NCI-H1694 (cell line): ENCODE data around the gene TPP1.

Source experiments
- DNase-seq: peaks from one replicate; lab custom pipeline; 2025; lab: John Stamatoyannopoulos, UW

TPP1 gene

DNA sequence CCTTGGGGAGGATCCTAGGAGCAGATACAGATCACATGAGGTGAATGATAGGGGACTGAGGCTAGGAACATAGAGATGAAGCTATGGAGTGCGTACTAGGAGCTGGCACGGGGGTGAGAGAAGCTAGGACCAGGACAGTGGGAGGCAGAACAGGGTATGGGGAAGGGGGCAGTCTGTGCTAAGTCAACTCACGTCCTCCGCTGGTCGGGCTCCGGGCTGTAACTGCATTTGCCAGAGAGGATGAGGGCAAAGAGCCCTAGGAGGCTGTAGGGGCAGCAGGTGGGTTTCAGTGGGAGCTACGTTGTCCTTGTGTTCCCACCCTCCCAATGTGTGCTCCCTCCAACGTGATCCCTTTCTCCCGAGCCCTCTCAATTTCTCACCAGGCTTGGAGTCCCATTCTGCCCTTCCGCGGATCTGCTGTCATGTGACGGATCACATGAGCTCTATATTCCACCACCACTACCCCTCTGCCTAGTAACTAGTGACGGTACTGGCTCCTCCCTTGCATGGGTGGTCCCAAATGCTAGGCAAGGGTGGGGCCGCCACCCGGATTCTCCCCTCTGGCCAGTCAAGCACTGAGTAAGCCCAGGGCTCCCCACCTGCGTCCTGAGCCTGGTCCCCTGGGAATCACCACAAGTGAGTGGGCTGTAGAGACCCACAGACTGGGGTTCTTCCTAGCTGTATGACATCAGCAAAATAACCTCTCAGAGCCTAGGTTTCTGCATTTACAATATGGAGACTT lies at the start of gene TPP1:
TSS of gene TPP1 (minus strand) at position 419 of the 742 bp plus-strand sequence. CDS start at position 397, 22 bp downstream.
- DNase-seq, result peak; percentile 91

GRCh38 chr11:6667733-6668374 lies 48.6 kb upstream of the TPP1 start:
- no peak for DNase-seq

DNA sequence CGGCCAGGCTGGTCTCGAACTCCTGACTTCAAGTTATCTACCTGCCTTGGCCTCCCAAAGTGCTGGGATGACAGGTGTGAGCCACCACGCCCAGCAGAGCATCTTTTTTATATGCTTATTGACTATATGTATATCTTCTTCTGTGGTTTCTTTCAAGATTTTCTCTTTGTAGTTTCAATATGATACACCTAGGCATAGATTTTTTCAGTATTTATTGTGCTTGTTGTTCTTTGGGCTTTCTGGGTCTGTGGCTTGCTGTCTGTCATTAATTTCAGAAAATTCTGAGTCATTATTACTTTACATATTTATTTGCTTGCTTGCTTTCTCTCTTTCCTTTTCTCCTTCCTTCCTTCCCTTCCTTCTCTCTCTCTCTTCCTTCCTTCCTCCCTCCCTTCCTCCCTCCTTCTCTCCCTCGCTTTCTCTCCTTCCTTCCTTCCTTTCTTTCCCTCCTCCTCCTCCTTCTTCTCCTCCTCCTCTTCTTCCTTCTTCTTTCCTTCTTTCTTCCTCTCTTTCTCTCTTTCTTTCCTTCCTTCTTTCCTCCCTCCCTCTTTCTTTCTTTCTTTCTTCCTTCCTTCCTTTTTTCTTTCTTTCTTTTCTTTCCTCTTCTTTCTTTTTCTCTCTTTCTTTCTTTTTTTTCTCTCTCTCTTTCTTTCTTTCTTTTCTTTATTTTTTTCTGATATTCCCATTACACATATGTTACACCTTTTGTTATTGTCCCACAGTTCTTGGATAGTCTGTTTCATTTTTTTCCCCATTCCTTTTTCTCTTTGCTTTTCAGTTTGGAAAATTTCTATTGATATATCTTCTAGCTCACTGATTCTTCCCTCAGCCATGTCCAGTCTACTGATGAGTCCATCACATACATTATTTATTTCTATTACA lies 47.3 kb upstream of the TPP1 start:
- no peak for DNase-seq

DNA sequence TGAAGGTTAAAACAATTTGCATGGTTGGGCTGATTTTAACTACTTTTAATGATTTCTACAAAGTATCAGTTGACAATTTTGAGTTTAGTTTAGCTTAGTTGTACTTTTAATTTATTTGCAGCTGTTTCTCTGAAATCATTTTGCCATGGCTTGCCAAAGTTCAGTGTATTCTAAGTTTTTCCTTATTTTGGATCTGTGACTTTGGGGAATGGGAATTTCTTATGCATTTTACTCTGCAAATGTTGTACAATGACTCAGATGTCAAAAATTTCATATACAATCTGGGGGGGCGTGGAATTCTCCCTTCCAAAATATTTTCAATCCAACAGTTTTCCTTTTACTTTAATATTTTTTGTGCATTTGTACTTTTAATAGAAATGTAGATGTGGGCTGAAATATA lies 45.3 kb upstream of the TPP1 start:
- DNase-seq, result no peak

DNA sequence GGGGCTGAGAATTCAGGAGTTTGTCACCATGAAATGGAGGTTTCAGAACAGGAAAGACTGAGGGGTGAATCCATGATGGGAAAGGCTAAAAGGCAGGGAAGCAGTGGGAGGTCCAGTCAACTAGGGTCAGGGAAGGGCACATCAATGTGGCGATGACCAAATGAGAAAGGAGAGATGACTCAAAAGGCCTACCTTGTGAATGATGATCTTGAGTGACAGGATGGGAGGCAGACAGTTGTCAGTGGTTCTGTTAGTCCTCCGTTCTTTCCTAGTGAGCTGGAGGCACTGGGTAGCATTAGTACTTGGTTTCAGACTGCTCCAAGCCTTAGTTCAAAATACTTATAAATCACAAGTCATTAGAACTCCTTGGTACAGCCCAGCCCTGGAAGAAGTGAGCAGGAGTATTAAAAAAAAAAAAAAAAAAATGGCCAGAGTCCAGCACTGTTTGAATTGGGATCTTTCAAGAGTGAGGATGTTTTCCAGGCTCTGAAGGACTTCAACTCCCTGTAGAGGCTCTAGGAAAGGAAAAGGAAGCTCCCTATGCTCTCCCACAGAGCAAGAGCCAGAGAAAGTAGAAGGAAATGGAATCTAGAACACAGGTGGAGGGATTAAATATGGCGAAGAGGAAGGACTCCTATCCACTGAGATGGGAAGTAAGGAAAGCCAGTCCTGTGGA lies 44.7 kb upstream of the TPP1 start:
- no peak for DNase-seq

- DNase-seq, result no peak
These were observed 41.5 kb upstream of the TPP1 start for GRCh38 chr11:6660712-6661111.

DNA sequence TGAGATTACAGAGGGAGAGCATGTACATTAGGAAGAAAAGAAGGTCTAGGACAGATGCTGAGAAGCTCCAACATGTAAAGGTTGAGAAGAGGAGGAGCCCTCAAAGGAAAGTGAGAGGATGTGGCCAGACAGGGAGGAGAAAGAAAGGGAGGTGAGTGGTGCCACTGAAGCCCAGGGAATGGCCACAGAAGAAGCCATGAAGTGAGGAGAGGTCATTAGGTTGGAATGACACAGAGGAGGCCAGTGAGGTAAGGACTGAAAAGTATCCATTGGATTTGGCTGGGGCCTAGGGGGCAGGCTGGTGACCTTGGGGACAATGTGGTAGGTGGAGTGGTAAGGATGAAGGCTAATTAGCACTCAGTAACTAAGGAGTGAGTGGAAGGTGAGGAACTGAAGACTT lies 39.4 kb upstream of the TPP1 start:
- DNase-seq, result no peak

GRCh38 chr11:6657346-6657745 lies 38.1 kb upstream of the TPP1 start:
- no peak for DNase-seq

DNA sequence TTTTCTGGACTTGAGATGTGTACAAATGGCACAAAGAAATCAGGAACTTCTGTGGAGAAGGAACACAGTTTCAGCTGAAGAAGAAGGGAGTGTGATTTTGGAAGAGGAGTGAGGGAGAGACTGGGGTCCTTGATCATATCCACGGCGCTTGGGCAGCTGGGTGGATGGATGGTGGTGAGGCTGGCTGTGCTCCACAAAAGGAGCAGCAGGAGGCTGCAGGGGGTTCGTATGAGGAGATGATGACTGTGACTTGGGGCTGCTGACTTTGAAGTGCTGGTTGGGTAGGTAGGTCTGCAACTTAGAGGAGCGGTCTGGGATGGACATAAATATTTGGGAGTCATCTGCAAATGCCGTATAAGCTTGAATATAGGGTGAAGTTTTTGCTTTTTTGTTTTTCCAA lies 37.7 kb upstream of the TPP1 start:
- no peak for DNase-seq

DNA sequence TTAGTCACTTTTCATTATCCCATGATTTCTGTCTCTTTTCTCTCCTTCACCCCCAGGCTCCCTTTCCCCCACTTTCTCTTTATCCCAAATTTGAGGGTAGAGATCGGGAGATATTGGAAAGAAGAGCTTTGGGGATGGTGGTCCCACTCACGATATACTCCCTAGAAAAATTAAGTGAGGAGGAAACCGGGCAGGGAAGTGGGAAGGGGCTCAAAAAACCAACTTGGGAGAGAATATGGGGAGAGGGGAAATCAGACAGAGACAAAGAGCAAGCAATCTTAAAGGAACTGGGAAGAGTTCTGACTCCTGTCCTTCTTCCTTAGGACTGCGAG lies 37.3 kb upstream of the TPP1 start:
- DNase-seq, result no peak

- no peak for DNase-seq
These were observed 36.8 kb upstream of the TPP1 start, which contains the start of gene DCHS1 for GRCh38 chr11:6655790-6656583. Gene DCHS1, minus strand, starts transcription at chr11:6655809. Its CDS starts 14,196 bp downstream, at chr11:6641613.

DNA sequence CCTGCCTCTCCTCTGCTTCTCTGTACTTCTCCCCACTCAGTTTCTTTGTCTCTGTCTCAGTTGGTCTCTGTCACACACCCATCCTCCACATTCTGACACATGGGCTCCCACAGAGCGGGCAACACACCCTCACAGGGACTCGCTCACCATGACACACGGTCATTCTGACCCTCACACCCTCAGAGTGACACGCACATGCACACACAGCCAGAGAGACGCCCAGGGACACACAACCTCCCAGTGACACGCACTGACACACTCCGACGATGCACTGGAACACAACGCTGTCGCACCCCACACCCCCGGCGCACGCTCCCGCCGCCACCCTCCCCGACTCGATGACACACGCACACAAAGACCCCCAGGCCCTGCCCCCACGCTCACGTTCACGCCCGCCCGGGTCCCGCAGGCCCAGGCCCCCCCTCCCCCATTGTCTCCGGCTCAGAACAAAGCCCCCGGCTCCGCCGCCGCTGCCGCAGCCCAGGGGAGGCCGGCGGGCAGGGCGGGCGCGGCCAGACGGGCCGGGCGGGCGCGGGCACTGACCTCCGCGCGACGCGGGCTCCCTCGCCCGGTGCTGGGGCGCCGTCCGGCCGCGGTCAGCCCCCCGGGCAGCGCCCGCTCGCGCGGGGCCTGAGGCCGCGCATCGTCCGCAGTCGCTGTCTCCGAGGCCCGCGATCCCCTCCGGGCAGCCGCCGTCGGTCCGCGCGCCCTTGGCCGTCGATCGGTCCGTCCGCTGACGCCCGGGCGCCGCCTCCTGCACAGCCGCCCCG lies 36.0 kb upstream of the TPP1 start:
- no peak for DNase-seq

DNA sequence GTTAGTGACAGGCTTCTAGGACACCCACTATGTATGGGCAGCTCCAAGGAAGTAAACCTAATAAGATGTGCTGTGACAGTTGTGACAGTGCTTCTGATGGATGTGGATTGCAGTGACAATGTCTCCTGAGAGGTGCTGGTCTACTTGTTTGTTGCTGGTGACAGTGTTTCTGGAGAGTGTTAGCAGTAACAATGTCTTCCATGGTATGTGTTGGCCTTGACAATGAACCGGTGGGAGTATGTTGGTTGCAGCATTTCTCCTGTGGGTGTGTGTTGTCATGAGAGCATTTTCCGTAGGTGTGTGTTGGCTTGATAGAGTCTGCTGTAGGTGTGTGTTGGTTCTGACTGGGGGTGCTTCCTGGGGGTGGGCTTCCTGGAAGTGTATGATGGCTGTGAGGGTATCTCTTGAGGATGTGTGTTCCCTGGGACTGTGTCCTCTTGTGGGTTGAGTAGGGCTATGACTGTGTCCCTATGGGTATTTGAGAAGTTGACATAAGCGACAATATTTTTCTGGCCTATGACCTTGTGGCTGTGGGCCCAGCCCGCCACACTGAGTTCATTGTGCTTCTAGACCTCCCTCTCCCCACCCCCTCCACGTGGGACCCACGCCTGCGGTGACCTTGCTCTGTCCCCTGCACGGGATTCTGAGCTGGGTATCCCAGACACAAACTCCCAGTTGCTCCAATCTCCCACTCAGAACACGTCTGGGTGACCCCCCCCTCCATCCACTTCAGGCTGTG lies 35.2 kb upstream of the TPP1 start:
- DNase-seq, result no peak

DNA sequence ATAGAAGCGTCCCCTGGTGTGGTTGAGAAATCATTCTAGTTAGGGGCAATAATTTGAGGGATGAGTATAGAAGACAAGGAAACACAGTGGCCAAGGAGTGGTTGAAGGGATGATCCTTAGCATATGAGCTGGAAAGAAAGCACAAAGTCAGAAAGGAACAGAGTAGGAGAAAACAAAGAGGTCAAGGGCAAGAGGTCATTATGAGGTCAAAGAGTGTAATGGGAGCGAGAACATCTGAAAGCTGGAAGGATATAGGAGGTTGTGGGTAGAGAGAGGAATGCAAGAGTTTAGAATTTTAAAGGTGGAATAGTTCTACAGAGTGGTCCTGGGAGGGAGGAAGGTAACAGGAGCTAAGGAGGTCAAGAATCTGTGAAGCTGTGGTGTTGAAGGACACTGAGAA lies 34.4 kb upstream of the TPP1 start:
- no peak for DNase-seq

DNA sequence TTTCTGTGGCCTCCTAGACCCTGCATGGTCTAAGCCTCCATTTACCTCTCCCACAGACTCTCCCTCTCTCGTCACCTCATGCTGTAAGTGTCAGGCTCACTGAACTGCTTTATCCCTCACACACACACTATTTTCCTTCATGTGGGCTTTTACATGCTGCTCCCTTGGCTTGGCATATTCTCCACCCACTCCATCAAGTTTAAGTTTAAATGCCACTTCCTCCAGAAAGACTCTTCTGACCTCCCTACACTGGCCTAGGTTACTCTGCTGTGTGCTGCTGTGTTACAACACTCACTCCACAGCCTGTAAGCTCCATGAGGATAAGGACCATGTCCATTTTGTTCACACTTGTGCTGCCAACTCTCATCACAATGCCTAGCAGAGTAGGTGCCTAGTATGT lies 33.9 kb upstream of the TPP1 start:
- no peak for DNase-seq

GRCh38 chr11:6652182-6652581 lies 33.0 kb upstream of the TPP1 start:
- no peak for DNase-seq

DNA sequence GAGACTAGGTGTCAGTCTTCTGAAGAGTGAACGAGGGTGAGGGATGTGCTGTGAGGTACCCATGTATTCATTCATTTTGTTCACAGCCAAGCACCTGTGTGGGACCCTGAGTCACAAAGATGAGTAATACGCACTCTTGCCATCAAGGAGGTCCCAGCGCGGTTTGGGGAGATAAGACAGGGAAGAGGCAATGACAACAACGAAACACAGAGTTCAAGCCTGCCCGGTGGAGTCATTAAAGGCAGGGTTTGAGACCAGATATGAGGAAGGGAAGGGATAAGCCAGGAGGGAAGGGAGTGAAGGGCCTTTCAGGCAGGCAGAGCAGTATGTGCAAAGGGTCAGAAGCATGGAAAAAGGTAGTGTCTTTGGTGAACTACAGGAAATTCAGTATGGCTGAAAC lies 31.8 kb upstream of the TPP1 start:
- no peak for DNase-seq

- DNase-seq, result no peak
These were observed 30.9 kb upstream of the TPP1 start for GRCh38 chr11:6650104-6650503.

DNA sequence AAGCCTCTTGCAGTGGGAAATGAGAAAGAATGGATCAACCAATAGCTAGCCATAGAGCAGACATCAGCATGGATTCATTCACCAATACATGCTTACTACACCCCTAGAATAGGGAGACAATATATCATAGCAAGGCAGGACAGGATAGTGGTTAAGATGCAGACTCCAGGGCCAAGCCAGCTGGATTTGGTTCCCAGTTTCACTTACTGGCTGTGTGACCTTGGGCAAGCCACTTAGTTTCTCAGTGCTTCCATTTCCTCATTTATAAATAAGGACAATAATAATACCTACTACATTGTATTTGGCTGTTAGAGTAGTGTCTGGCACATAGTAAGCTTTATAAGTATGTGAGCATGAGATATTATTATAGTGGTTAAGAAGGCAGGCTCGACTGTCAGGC lies 29.3 kb upstream of the TPP1 start:
- no peak for DNase-seq

DNA sequence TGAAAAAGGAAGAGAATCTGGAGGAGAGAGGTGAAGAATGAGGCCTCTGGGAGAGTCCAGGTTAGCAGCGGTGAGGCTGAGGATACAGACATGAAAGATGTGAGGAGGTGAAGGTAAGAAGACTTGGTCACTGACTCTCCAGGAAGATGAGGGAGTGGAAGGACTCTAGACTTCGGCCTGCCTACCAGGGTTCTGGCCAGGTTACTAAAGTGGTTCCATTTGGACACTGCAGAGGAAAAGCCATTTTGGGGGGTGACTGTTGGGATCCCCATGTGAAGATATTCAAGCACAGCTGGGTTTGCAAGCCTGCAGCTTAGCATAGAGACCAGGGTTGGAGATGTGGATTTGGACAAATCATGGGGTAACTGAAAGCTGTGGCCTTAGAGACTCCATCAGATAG lies 28.6 kb upstream of the TPP1 start:
- DNase-seq, result no peak
